Hematopoietic multipotent progenitor cell treated with erythropoietin and hydrocortisone succinate and interleukin-3 and kit ligand, for 15 days (in vitro differentiated cells): ENCODE data around the gene MROH9.

Source experiments
- DNase-seq: peaks from one replicate; pipeline ENCODE4 v3.0.0-alpha.2; 2015; ENCODE audit warnings: low spot score

Gene MROH9

GRCh38 chr1:171084091-171084490 lies 148.8 kb downstream of the MROH9 start:
- no peak for DNase-seq

- no peak for DNase-seq
Measured at GRCh38 chr1:171084870-171085269, 149.5 kb downstream of the MROH9 start.

DNA sequence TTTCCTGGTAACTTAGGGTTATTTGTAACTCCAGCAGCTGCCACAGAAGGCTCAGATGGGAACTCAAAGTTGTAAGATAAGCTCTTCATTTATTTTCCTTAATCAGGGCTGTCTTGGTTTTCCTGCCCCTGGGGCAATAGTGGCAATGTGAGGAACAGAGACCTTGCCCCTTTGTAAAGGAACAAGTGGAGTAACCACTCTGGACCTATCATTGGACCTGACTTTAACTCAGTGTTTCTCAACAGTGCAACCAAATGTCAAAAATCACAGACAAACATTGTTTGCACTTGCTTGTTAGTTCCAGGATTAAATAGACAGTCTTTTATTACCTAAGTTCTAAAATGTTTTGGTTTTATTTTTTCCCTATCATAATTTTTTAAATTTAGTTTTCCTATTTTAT lies 152.6 kb downstream of the MROH9 start:
- no peak for DNase-seq

- no peak for DNase-seq
Measured at GRCh38 chr1:171090604-171091003, 155.3 kb downstream of the MROH9 start, which contains the start of gene FMO3. TSS of gene FMO3 (plus strand) at chr1:171090905. CDS start at chr1:171092659, 1,754 bp downstream.

DNA sequence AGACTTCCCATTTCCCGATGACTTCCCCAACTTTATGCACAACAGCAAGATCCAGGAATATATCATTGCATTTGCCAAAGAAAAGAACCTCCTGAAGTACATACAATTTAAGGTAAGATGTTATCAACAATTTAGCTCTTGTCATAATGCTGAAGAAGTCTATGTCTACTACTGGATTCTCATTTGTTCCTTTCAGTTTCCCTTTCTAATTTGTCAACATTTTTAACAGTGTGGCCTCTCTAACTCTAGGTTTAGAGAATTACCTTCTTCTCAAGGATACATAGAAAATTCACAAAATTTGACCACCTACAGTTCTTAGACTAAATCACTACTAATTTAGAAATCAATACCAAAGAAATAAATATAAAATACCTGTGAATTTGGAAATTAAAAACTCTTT lies 168.5 kb downstream of the MROH9 start:
- no peak for DNase-seq

GRCh38 chr1:171107262-171107940 lies 172.1 kb downstream of the MROH9 start:
- DNase-seq: no peak

DNA sequence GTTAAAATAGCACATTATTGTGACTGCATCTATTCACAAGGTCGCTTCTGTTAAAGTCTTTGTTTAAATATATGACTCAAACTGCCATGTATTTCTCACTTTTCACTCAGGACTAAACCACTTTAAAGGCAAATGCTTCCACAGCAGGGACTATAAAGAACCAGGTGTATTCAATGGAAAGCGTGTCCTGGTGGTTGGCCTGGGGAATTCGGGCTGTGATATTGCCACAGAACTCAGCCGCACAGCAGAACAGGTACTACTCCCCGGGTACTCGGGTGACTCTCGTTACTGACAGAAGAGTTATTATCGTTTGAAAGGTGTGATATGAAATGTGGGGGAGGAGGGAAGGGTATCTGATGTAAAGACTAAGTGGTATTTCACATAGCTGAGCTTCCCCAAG lies 172.6 kb downstream of the MROH9 start:
- DNase-seq: no peak

GRCh38 chr1:171109966-171110365 lies 174.6 kb downstream of the MROH9 start:
- DNase-seq: no peak

- no peak for DNase-seq
Measured at GRCh38 chr1:171110621-171111326, 175.4 kb downstream of the MROH9 start.

DNA sequence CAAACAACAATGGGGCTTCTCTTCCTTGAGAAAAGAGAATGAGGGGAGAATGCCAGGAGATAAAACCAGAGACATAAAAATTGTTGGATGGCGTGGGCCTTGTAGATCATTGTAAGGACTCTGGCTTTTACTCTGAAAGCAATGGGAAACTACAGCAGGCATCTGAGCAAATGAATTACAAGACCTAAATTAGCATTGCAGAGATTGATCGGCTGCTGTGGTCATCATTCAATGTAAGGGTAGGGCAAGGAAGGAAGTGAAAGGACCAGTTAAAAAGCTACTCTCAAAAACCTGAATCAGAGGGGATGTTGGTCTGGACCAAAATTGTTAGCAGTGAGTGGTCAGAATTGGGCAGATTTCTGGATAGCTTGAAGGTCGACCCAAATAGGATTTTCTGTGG lies 176.8 kb downstream of the MROH9 start:
- no peak for DNase-seq

GRCh38 chr1:171113382-171113781 lies 178.0 kb downstream of the MROH9 start:
- no peak for DNase-seq
